WI38 (cell line): ENCODE measurements around the gene CCNDBP1.
"Not testable (repeated sequence)": the region's sequence is repeated elsewhere in the genome, so short reads cannot be mapped to it uniquely, and the experiment has no call there.

Experiments used
- H3K4me3 ChIP-seq: 2 replicates; pipeline ENCODE4 v1.5.1; 2011; ENCODE audit warnings: low read depth, mild to moderate bottlenecking, control low read depth, low read length
- CTCF ChIP-seq: IDR thresholded peaks from 2 replicates; pipeline ENCODE4 v1.5.1; 2012; ENCODE audit warnings: low read depth, mild to moderate bottlenecking, control low read depth, low read length

The CCNDBP1 gene

GRCh38 chr15:43196760-43197548, 11.8 kb downstream of the CCNDBP1 start:
- TF ChIP-seq CTCF = no peak

GRCh38 chr15:43197773-43198172, 12.6 kb downstream of the CCNDBP1 start:
- not testable (repeated sequence) for H3K4me3 ChIP-seq

More at GRCh38 chr15:43196760-43197548, 11.8 kb downstream of the CCNDBP1 start:
- no peak overlapping the region for H3K4me3 ChIP-seq

- not testable (repeated sequence) for H3K4me3 ChIP-seq
Observed at GRCh38 chr15:43198556-43198955, 13.4 kb downstream of the CCNDBP1 start.

- no peak overlapping the region for H3K4me3 ChIP-seq
- no peak for TF ChIP-seq CTCF
Observed at GRCh38 chr15:43198992-43199391, 13.8 kb downstream of the CCNDBP1 start.

- no peak for TF ChIP-seq CTCF
- H3K4me3 ChIP-seq = no peak overlapping the region
Observed at GRCh38 chr15:43199945-43200488, 14.8 kb downstream of the CCNDBP1 start.

- H3K4me3 ChIP-seq = no peak overlapping the region
- peak; percentile 46; the same call in 1 of the 2 replicates for TF ChIP-seq CTCF
Observed at GRCh38 chr15:43204016-43204901, 19.1 kb downstream of the CCNDBP1 start.

GRCh38 chr15:43206054-43206453, 20.9 kb downstream of the CCNDBP1 start:
- H3K4me3 ChIP-seq = no peak overlapping the region
- no peak for TF ChIP-seq CTCF

- no peak for TF ChIP-seq CTCF
- no peak overlapping the region for H3K4me3 ChIP-seq
Observed at GRCh38 chr15:43207024-43207423, 21.8 kb downstream of the CCNDBP1 start.
